Panc1 (cell line): ENCODE data around the gene SYT9. TPM values are rescaled to one million over a fixed set of nuclear protein-coding genes. Genes with fewer than 3 reads are reported as not detected.

ENCODE experiments used
- ATAC-seq: fragments of 200-7000 bp; cut with Tn5 transposase; 2 replicates; pipeline ENCODE4 v1.9.1; 2020; ENCODE audit warnings: mild to moderate bottlenecking, moderate library complexity
- BruUV-seq: library from RNA; stranded (reverse); fragments of 400-500 nt; replicated peaks from 2 replicates; lab custom pipeline; 2021; lab: Mats Ljungman, UMichigan
- CTCF ChIA-PET: fragments of 300-600 bp; sonication (Branson Sonifier 250); formaldehyde crosslinking; loops from one replicate; lab custom pipeline; 2022; ENCODE audit warnings: antibody characterized with exemption; lab: Charles Lee
- POLR2A ChIA-PET: fragments of 300-600 bp; sonication (Branson Sonifier 250); formaldehyde crosslinking; loops from one replicate; lab custom pipeline; 2022; ENCODE audit warnings: antibody characterized with exemption; lab: Charles Lee
- DNase-seq: peaks from one replicate; pipeline ENCODE4 v3.0.0-alpha.2; 2010; ENCODE audit warnings: low read depth, low spot score
- H3K27ac ChIP-seq: 2 replicates; pipeline ENCODE4 v1.5.1; 2011; ENCODE audit warnings: mild to moderate bottlenecking, low read length, inconsistent platforms
- H3K27me3 ChIP-seq: fragments of 200-500 bp; sonication (Bioruptor generic); 2 replicates; pipeline ENCODE4 v1.6.0; 2014; ENCODE audit warnings: low read length, inconsistent platforms; ENCODE audit not compliant: control insufficient read depth, insufficient read depth
- H3K36me3 ChIP-seq: fragments of 200-500 bp; sonication (Bioruptor generic); 2 replicates; pipeline ENCODE4 v1.5.1; 2014; ENCODE audit warnings: inconsistent platforms, mild to moderate bottlenecking, low read length, moderate library complexity; ENCODE audit not compliant: control insufficient read depth, insufficient read depth
- H3K4me1 ChIP-seq: 2 replicates; pipeline ENCODE4 v1.5.1; 2011; ENCODE audit warnings: inconsistent platforms, mild to moderate bottlenecking, low read length, moderate library complexity; ENCODE audit not compliant: control insufficient read depth, insufficient read depth
- H3K4me3 ChIP-seq, 2 experiments: 2 replicates each; pipeline ENCODE4 v1.5.1; 2011 to 2012; ENCODE audit warnings: low read depth in 2 of 2, low read length in 2 of 2, mild to moderate bottlenecking in 2 of 2, inconsistent platforms in 1 of 2, moderate library complexity in 1 of 2
- H3K9me3 ChIP-seq: fragments of 200-500 bp; sonication (Bioruptor generic); 2 replicates; pipeline ENCODE4 v1.5.1; 2014; ENCODE audit warnings: low read depth, mild to moderate bottlenecking, inconsistent platforms, low read length, moderate library complexity; ENCODE audit not compliant: control insufficient read depth, insufficient read depth
- CTCF ChIP-seq: fragments of 450-650 bp; IDR thresholded peaks from 2 replicates; pipeline ENCODE4 v1.5.1; 2017; ENCODE audit warnings: mild to moderate bottlenecking
- POLR2AphosphoS5 ChIP-seq: IDR thresholded peaks from 2 replicates; pipeline ENCODE4 v1.6.1; 2012; ENCODE audit warnings: mild to moderate bottlenecking, low read depth, low read length, moderate library complexity
- SIN3A ChIP-seq: IDR thresholded peaks from 2 replicates; pipeline ENCODE4 v1.6.1; 2012; ENCODE audit warnings: low read depth, mild to moderate bottlenecking, low read length, moderate library complexity, borderline replicate concordance; ENCODE audit not compliant: insufficient read depth
- TCF7L2 ChIP-seq: IDR thresholded peaks from 2 replicates; pipeline ENCODE4 v1.6.1; 2011; ENCODE audit warnings: mild to moderate bottlenecking, low read depth, low read length, inconsistent platforms
- in situ Hi-C: cut with HindIII; loops from 2 replicates; pipeline ENCODE4 v1.10.0; 2016; ENCODE audit warnings: low sequenced_read_pairs, low pct_unique_long_range_greater_than_20kb
- intact Hi-C: fragments of 100-400 bp; cut with micrococcal nuclease; formaldehyde crosslinking; loops from one replicate; pipeline ENCODE4 v1.10.0; 2022; ENCODE audit not compliant: unreplicated experiment
- total RNA-seq: library from RNA; stranded (reverse); gene quantifications from one replicate; pipeline ENCODE4 v1.2.1, GENCODE V29; 2021; ENCODE audit not compliant: unreplicated experiment
- TF ChIP-seq, protein P1 (sequence below), 2 experiments: IDR thresholded peaks; 2 replicates each; pipeline ENCODE4 v1.6.1; 2011 to 2012; ENCODE audit warnings: low read depth in 2 of 2, control low read depth in 1 of 2, low read length in 1 of 2, mild to moderate bottlenecking in 1 of 2, moderate library complexity in 1 of 2; ENCODE audit not compliant: insufficient read depth in 1 of 2

Gene SYT9
- total RNA-seq, 1 experiment from 2014 or later: 3.7 TPM

DNA sequence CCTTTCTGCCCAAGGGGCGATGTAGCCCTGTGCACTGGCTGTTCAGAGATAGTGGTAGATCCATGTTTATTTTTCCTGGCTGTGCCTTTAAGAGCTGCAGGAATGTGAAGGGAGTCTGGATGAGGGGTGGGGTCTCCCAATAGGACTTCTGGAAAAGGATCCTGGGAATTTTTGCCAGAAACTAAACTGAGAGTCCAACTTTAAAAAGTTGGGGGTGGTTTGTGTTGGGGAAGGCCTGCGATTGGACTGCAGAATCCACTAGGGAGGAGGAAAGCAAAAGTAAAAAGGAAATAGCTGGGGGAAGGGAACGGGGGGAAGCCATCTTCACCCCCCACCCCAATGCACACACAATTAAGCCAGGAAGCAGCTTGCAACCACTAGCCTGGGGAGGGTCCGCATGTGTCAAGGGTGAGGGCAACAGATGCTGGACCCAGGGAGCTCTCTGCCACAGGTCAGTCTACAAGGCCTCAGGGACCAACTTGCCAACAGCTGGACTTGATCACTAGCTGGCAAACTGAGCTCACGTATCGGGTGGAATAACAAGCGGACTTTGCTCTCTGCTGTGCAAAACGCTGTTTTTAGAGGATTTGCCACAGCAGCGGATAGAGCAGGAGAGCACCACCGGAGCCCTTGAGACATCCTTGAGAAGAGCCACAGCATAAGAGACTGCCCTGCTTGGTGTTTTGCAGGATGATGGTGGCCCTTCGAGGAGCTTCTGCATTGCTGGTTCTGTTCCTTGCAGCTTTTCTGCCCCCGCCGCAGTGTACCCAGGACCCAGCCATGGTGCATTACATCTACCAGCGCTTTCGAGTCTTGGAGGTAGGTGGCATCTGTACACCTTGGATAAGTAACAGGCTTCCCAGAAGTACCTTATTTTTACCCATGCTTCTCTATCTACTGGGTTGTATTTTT is 233.7 kb downstream of the SYT9 start, which contains the start of gene OLFML1:
TSS of gene OLFML1 (plus strand) at position 321 of the 912 bp plus-strand sequence. CDS start at position 691, 370 bp downstream.
- Histone ChIP-seq H3K36me3 (no peaks in the 10 kb centered on the region), H3K9me3 (no peaks in the 10 kb centered on the region), H3K27ac (no peak within 1 kb of the TSS), H3K27me3 (peaks cover 5% of the 10 kb centered on the region; the same call in 1 of the 2 replicates), H3K4me3 (no peak within 1 kb of the TSS), H3K4me1 (no peaks in the 10 kb centered on the region)
- DNase-seq: no peak
- ChIA-PET CTCF (no interaction called here), POLR2A (interaction anchor here (0.6 kb wide), 1 partner anchor 14 kb away, joined by 19 read pairs; no protein-coding TSS in a partner anchor)
- intact Hi-C loops (no loop called here), in situ Hi-C loops (no loop called here)
- TF ChIP-seq SIN3A (no peak), CTCF (no peak), TCF7L2 (no peak), POLR2AphosphoS5 (no peak)
- TF ChIP-seq, protein P1, sequence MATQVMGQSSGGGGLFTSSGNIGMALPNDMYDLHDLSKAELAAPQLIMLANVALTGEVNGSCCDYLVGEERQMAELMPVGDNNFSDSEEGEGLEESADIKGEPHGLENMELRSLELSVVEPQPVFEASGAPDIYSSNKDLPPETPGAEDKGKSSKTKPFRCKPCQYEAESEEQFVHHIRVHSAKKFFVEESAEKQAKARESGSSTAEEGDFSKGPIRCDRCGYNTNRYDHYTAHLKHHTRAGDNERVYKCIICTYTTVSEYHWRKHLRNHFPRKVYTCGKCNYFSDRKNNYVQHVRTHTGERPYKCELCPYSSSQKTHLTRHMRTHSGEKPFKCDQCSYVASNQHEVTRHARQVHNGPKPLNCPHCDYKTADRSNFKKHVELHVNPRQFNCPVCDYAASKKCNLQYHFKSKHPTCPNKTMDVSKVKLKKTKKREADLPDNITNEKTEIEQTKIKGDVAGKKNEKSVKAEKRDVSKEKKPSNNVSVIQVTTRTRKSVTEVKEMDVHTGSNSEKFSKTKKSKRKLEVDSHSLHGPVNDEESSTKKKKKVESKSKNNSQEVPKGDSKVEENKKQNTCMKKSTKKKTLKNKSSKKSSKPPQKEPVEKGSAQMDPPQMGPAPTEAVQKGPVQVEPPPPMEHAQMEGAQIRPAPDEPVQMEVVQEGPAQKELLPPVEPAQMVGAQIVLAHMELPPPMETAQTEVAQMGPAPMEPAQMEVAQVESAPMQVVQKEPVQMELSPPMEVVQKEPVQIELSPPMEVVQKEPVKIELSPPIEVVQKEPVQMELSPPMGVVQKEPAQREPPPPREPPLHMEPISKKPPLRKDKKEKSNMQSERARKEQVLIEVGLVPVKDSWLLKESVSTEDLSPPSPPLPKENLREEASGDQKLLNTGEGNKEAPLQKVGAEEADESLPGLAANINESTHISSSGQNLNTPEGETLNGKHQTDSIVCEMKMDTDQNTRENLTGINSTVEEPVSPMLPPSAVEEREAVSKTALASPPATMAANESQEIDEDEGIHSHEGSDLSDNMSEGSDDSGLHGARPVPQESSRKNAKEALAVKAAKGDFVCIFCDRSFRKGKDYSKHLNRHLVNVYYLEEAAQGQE (IDR thresholded peaks at IDR 0.05; ENCODE audit: insufficient read depth in 1 of 2, low read depth in 2 of 2, low read length in 1 of 2): no peak
- ATAC-seq: peak; percentile 39; the same call in 1 of the 2 replicates
- no TSS peak for BruUV-seq

DNA sequence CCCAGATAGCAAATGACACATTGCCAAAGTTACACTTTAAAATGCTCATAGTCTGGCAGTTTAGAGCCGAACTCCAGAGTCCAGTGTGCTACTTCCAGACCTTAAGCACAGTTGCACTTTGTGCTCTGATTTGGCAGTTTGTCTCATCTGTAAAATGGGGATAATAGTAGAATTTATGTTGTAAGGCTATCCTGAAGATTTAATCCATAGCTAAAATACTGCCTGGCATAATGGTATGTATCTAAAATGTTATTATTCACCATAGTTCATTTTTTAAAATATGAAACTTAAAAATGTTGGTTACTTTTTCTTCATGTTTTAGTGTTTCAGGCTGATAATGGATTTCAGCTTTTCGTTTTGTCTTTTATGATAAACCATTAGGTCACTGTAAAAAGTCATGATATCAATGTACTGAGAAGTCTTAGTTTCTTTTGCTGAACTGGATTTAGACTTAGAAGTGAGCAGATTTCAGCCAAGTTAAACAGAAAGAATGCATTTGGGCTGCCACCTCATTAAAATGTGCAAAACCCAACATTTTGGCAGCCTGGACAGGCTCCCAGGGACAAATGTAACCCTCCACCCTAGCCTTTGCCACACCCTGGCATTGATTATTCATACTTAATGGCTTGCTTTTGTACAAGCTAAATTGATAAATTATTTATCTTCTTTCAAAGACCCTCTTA is 234.5 kb downstream of the SYT9 start:
- Histone ChIP-seq H3K4me1 (no peaks in the 10 kb centered on the region), H3K4me3 (no peak overlapping the region), H3K27ac (no peak overlapping the region), H3K27me3 (peaks cover 8% of the 10 kb centered on the region; the same call in 1 of the 2 replicates), H3K9me3 (no peaks in the 10 kb centered on the region), H3K36me3 (no peaks in the 10 kb centered on the region)
- intact Hi-C loops: no loop called here
- ChIA-PET POLR2A (no interaction called here), CTCF (no interaction called here)
- no peak for DNase-seq
- no peak for ATAC-seq
- BruUV-seq: no TSS peak
- no peak for TF ChIP-seq CTCF
- no peak for TF ChIP-seq TCF7L2
- TF ChIP-seq, protein P1 (IDR thresholded peaks at IDR 0.05; ENCODE audit: insufficient read depth in 1 of 2, low read depth in 2 of 2, low read length in 1 of 2): no peak
- TF ChIP-seq SIN3A: no peak
- TF ChIP-seq POLR2AphosphoS5: no peak
- in situ Hi-C loops: no loop called here
